GM20431 (cell line): ENCODE data around the gene LDB3.

Source experiments
- in situ Hi-C: fragments of 300-500 bp; cut with MseI, MboI; formaldehyde crosslinking; loops from one replicate; pipeline ENCODE4 v1.15.0; 2020; ENCODE audit warnings: low sequenced_read_pairs; ENCODE audit not compliant: unreplicated experiment

The LDB3 gene

GRCh38 chr10:86755454-86755739 lies 87.1 kb downstream of the LDB3 start:
- in situ Hi-C loops: no loop called here

- in situ Hi-C loops: no loop called here
Observed at GRCh38 chr10:86755740-86756510, 87.6 kb downstream of the LDB3 start.

- in situ Hi-C loops: no loop called here
Observed at GRCh38 chr10:86756511-86757112, 88.3 kb downstream of the LDB3 start, which contains the start of gene BMPR1A. Gene BMPR1A (plus strand): TSS chr10:86756619. CDS start chr10:86876019, 119,400 bp downstream.

GRCh38 chr10:86757113-86757972 lies 89.0 kb downstream of the LDB3 start:
- in situ Hi-C loops: no loop called here

- in situ Hi-C loops: no loop called here
Observed at GRCh38 chr10:86758189-86759072, 90.1 kb downstream of the LDB3 start.

GRCh38 chr10:86759073-86759672 lies 90.9 kb downstream of the LDB3 start:
- in situ Hi-C loops: no loop called here

- in situ Hi-C loops: no loop called here
Observed at GRCh38 chr10:86763404-86763803, 95.1 kb downstream of the LDB3 start.

- in situ Hi-C loops: no loop called here
Observed at GRCh38 chr10:86765548-86765947, 97.2 kb downstream of the LDB3 start.

GRCh38 chr10:86768412-86769062 lies 100.2 kb downstream of the LDB3 start:
- in situ Hi-C loops: no loop called here

GRCh38 chr10:86769991-86770390 lies 101.7 kb downstream of the LDB3 start:
- in situ Hi-C loops: no loop called here

GRCh38 chr10:86770412-86770960 lies 102.2 kb downstream of the LDB3 start:
- in situ Hi-C loops: no loop called here

- in situ Hi-C loops: no loop called here
Observed at GRCh38 chr10:86773498-86773897, 105.2 kb downstream of the LDB3 start.

- in situ Hi-C loops: no loop called here
Observed at GRCh38 chr10:86775056-86775869, 107.0 kb downstream of the LDB3 start.

- in situ Hi-C loops: no loop called here
Observed at GRCh38 chr10:86775870-86776180, 107.5 kb downstream of the LDB3 start.

- in situ Hi-C loops: no loop called here
Observed at GRCh38 chr10:86779220-86780017, 111.1 kb downstream of the LDB3 start.

GRCh38 chr10:86782701-86783418 lies 114.5 kb downstream of the LDB3 start:
- in situ Hi-C loops: no loop called here

GRCh38 chr10:86785037-86785436 lies 116.7 kb downstream of the LDB3 start:
- in situ Hi-C loops: no loop called here
